GM23248 (cell line): ENCODE data around the gene EVI2A.

Source experiments
- EZH2 ChIP-seq: fragments of 200-600 bp; sonication (generic); IDR thresholded peaks from 2 replicates; pipeline ENCODE4 v1.6.1; 2018; ENCODE audit warnings: antibody characterized with exemption, mild to moderate bottlenecking; ENCODE audit not compliant: insufficient read depth, poor library complexity, severe bottlenecking
- EZH2phosphoT487 ChIP-seq: fragments of 200-600 bp; sonication (generic); IDR thresholded peaks from 2 replicates; pipeline ENCODE4 v1.6.1; 2018; ENCODE audit warnings: antibody characterized with exemption, moderate library complexity, mild to moderate bottlenecking, low read depth; ENCODE audit not compliant: insufficient read depth

- TF ChIP-seq EZH2phosphoT487 (no peak), EZH2 (no peak)
Measured at GRCh38 chr17:31321481-31321880, at the start of gene EVI2A.
